Measurements from ENCODE around the gene POLG2. TPM values are rescaled to one million over a fixed set of nuclear protein-coding genes. Genes with fewer than 3 reads are reported as not detected.

POLG2 gene
- total and polyA plus RNA-seq, 9 of the 15 experiments (the other 6 are each of a cell fraction or from before 2014, with no cell fraction given), result 13.4 to 44.8 (median 37.0) TPM

GRCh38 chr17:64448665-64449512 lies 48.0 kb downstream of the POLG2 start, which contains the start of gene MILR1 (continued):
- no peak for TF ChIP-seq CEBPZ (IDR thresholded peaks at IDR 0.05; ENCODE audit: borderline replicate concordance, low read depth, low read length)
- TF ChIP-seq KAT7 (CRISPR knock-in tag; IDR thresholded peaks at IDR 0.05; ENCODE audit: borderline replicate concordance), result no peak
- TF ChIP-seq NR2F6 (CRISPR knock-in tag; IDR thresholded peaks at IDR 0.05), result no peak
- no peak for TF ChIP-seq CHD2 (IDR thresholded peaks at IDR 0.05; ENCODE audit: low read depth, low read length)
- TF ChIP-seq MCM5 (IDR thresholded peaks at IDR 0.05; ENCODE audit: low read depth), result no peak
- TF ChIP-seq CHD4 (IDR thresholded peaks at IDR 0.05; ENCODE audit: insufficient read depth, insufficient replicate concordance, low read depth, low read length, poor library complexity, severe bottlenecking), result no peak
- no peak for TF ChIP-seq C11orf30 (IDR thresholded peaks at IDR 0.05; ENCODE audit: low read depth)
- TF ChIP-seq POLR2AphosphoS5 (IDR thresholded peaks at IDR 0.05; ENCODE audit: control insufficient read depth, insufficient read depth, low read depth, low read length), result peak; percentile 45; the same call in 1 of the 2 replicates
- TF ChIP-seq ARID3A (IDR thresholded peaks at IDR 0.05; ENCODE audit: borderline replicate concordance, low read depth, low read length), result no peak
- no peak for TF ChIP-seq DACH1 (IDR thresholded peaks at IDR 0.05; ENCODE audit: partially characterized antibody)
- no peak for TF ChIP-seq ZFP30 (CRISPR knock-in tag; IDR thresholded peaks at IDR 0.05; ENCODE audit: borderline replicate concordance)
- TF ChIP-seq VEZF1 (CRISPR knock-in tag; IDR thresholded peaks at IDR 0.05), result peak; percentile 96
- TF ChIP-seq SMARCB1 (IDR thresholded peaks at IDR 0.05; ENCODE audit: insufficient read length, low read depth), result no peak
- no peak for TF ChIP-seq ZNF232 (CRISPR knock-in tag; IDR thresholded peaks at IDR 0.05)
